CD14-positive monocyte (primary cell): ENCODE results near the gene RIMBP2. TPM values are rescaled to one million over a fixed set of nuclear protein-coding genes. Genes with fewer than 3 reads are reported as not detected.

ENCODE experiments used
- DNase-seq, 3 donors: peaks; one replicate each; pipeline ENCODE4 v3.0.0-alpha.2; 2011 to 2022
- H2AFZ ChIP-seq: 2 replicates; pipeline ENCODE4 v1.6.0; 2012; ENCODE audit warnings: mild to moderate bottlenecking, low read depth, low read length, inconsistent platforms; ENCODE audit not compliant: insufficient read depth, poor library complexity, severe bottlenecking
- H3K27ac ChIP-seq, 2 donors: 1 replicate in 1 of 2; 2 replicates in 1 of 2; pipeline ENCODE4 v1.5.1; 2012 to 2013; ENCODE audit warnings: low read length in 2 of 2, control low read depth in 1 of 2, inconsistent platforms in 1 of 2, low read depth in 1 of 2, mild to moderate bottlenecking in 1 of 2
- H3K27me3 ChIP-seq, 2 donors: one replicate each; pipeline versions ENCODE4 v1.6.0 to v1.6.1; 2011 to 2013; ENCODE audit warnings: low read length in 2 of 2; ENCODE audit not compliant: control insufficient read depth in 2 of 2, insufficient read depth in 2 of 2
- H3K36me3 ChIP-seq, 2 donors: replicated peaks in 1 of 2; 1 replicate in 1 of 2; 2 replicates in 1 of 2; pipeline versions ENCODE4 v1.5.1 to v1.6.1; 2012 to 2013; ENCODE audit warnings: low read length in 2 of 2, control low read depth in 1 of 2, inconsistent platforms in 1 of 2, mild to moderate bottlenecking in 1 of 2; ENCODE audit not compliant: insufficient read depth in 2 of 2, control insufficient read depth in 1 of 2
- H3K4me1 ChIP-seq, 2 donors: 1 replicate in 1 of 2; 2 replicates in 1 of 2; pipeline versions ENCODE4 v1.5.1 to v1.6.1; 2012 to 2013; ENCODE audit warnings: low read length in 2 of 2, control low read depth in 1 of 2, inconsistent platforms in 1 of 2, mild to moderate bottlenecking in 1 of 2, moderate library complexity in 1 of 2; ENCODE audit not compliant: insufficient read depth in 2 of 2, control insufficient read depth in 1 of 2
- H3K4me2 ChIP-seq: replicated peaks from 2 replicates; pipeline ENCODE3; 2012; ENCODE audit warnings: low read length, moderate library complexity, mild to moderate bottlenecking; ENCODE audit not compliant: poor library complexity, severe bottlenecking; ENCODE audit errors: extremely low read depth
- H3K4me3 ChIP-seq, 3 experiments: fragments of 200-600 bp in 1 of 3; sonication (generic) in 1 of 3; replicated peaks in 1 of 3; 1 replicate in 2 of 3; 2 replicates in 1 of 3; pipeline ENCODE4 v1.5.1; 2011 to 2013; ENCODE audit warnings: low read length in 3 of 3, mild to moderate bottlenecking in 3 of 3, control low read depth in 2 of 3, low read depth in 2 of 3, inconsistent platforms in 1 of 3, moderate library complexity in 1 of 3
- H3K79me2 ChIP-seq: 2 replicates; pipeline ENCODE4 v1.6.0; 2012; ENCODE audit warnings: mild to moderate bottlenecking, control low read depth, inconsistent platforms, low read length, moderate library complexity; ENCODE audit not compliant: insufficient read depth
- H3K9ac ChIP-seq: 2 replicates; pipeline ENCODE4 v1.6.0; 2017; ENCODE audit warnings: low read length, mild to moderate bottlenecking; ENCODE audit not compliant: insufficient read depth, poor library complexity, severe bottlenecking
- H3K9me3 ChIP-seq, 2 donors: replicated peaks in 1 of 2; 1 replicate in 1 of 2; 2 replicates in 1 of 2; pipeline versions ENCODE4 v1.5.1 to v1.6.1; 2012 to 2013; ENCODE audit warnings: low read length in 2 of 2, control low read depth in 1 of 2; ENCODE audit not compliant: control insufficient read depth in 1 of 2, insufficient read depth in 1 of 2
- H4K20me1 ChIP-seq: 2 replicates; pipeline ENCODE4 v1.6.0; 2012; ENCODE audit warnings: mild to moderate bottlenecking, low read length, control low read depth, moderate library complexity; ENCODE audit not compliant: insufficient read depth
- H3K27ac Mint-ChIP-seq, 7 donors: one replicate each; pipeline ENCODE4 v1.8.0; 2020; ENCODE audit warnings: mild to moderate bottlenecking in 7 of 7, mixed read lengths in 7 of 7, moderate library complexity in 6 of 7, inconsistent platforms in 2 of 7
- H3K27me3 Mint-ChIP-seq, 3 donors: one replicate each; pipeline ENCODE4 v1.8.0; 2021 to 2022; ENCODE audit warnings: low read depth in 3 of 3, mild to moderate bottlenecking in 3 of 3, mixed read lengths in 3 of 3, moderate library complexity in 3 of 3, inconsistent platforms in 1 of 3
- H3K36me3 Mint-ChIP-seq, 2 donors: one replicate each; pipeline ENCODE4 v1.8.0; 2020; ENCODE audit warnings: mixed read lengths in 2 of 2, inconsistent platforms in 1 of 2, mild to moderate bottlenecking in 1 of 2
- H3K4me1 Mint-ChIP-seq: one replicate; pipeline ENCODE4 v1.8.0; 2020; ENCODE audit warnings: mild to moderate bottlenecking, mixed read lengths
- H3K4me3 Mint-ChIP-seq, 2 donors: one replicate each; pipeline ENCODE4 v1.8.0; 2020; ENCODE audit warnings: mild to moderate bottlenecking in 2 of 2, mixed read lengths in 2 of 2, moderate library complexity in 1 of 2
- H3K9me3 Mint-ChIP-seq, 7 donors: one replicate each; pipeline ENCODE4 v1.8.0; 2020 to 2022; ENCODE audit warnings: mixed read lengths in 7 of 7, mild to moderate bottlenecking in 6 of 7, moderate library complexity in 6 of 7, inconsistent platforms in 2 of 7
- WGBS: methylation state at CpG from one replicate; pipeline ENCODE4 v1.1.5; 2013; ENCODE audit warnings: missing lambda C conversion rate; ENCODE audit not compliant: insufficient coverage; 5-methylcytosine and 5-hydroxymethylcytosine counted together
- intact Hi-C, 2 donors: fragments of 100-400 bp; cut with micrococcal nuclease; formaldehyde crosslinking; loops; one replicate each; pipeline versions ENCODE4 v1.15.0 to v1.15.1; 2023
- polyA plus RNA-seq, 3 donors: library from polyadenylated mRNA; depleted of rRNA in 1 of 3; unstranded in 2 of 3; stranded (reverse) in 1 of 3; fragments of 300-500 nt in 2 of 3; fragments of >200 nt in 1 of 3; fragmentation: Illumina TruSeq in 2 of 3; gene quantifications; 1 replicate in 2 of 3; 2 replicates in 1 of 3; pipeline ENCODE4 v1.2.3, GENCODE V29; 2012 to 2021
- TF ChIP-seq, protein P1 (sequence below): fragments of 200-600 bp; IDR thresholded peaks from one replicate; pipeline ENCODE4 v1.8.0; 2022; ENCODE audit warnings: antibody characterized with exemption, mild to moderate bottlenecking

Gene RIMBP2
- polyA plus RNA-seq, 3 donors = not detected

DNA sequence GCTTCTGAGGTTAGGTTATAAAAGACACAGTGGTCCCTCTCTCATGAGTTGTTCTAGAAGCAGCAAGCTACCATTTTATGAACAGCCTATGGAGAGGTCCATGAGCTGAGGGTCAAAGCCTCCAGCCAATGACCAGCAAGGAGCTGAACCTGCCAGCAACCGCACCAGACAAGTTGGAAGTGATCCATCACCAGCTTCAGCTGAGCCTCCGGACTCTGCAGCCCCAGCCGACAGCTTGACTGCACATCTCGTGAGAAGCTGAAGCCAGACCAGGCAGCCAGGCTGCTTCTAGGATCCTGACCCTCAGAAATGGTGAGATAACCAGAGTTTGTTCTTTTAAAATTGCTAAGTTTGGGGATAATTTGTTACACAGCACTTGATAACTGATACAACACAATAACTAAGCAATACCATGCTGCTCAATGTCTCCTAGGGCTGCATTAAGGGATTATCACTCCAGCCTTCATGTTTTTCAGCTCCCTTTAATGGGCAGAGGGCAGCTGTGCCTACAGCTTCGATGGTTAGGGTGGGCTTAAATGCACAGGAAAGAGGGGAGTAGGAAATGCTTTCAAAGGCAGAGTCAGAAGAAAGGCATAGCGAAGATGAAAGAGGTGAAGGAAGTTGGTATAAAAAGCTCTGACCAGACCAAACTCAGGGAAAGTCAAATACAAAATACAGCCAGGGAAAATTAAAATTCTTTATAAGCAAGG lies 149.5 kb downstream of the RIMBP2 start:
- no peaks in the 10 kb centered on the region for H3K36me3 ChIP-seq
- H3K79me2 ChIP-seq = no peaks in the 10 kb centered on the region
- no peak overlapping the region for H2AFZ ChIP-seq
- peaks cover 9% of the 10 kb centered on the region for H3K4me1 Mint-ChIP-seq
- no peaks in the 10 kb centered on the region for H3K4me1 ChIP-seq
- H3K4me3 ChIP-seq = no peak overlapping the region
- peaks cover 0 to 2% (median 2%) of the 10 kb centered on the region in 3 donors for H3K27me3 Mint-ChIP-seq
- no peak overlapping the region for H3K4me2 ChIP-seq
- H3K4me3 Mint-ChIP-seq = no peak overlapping the region
- TF ChIP-seq, protein P1, sequence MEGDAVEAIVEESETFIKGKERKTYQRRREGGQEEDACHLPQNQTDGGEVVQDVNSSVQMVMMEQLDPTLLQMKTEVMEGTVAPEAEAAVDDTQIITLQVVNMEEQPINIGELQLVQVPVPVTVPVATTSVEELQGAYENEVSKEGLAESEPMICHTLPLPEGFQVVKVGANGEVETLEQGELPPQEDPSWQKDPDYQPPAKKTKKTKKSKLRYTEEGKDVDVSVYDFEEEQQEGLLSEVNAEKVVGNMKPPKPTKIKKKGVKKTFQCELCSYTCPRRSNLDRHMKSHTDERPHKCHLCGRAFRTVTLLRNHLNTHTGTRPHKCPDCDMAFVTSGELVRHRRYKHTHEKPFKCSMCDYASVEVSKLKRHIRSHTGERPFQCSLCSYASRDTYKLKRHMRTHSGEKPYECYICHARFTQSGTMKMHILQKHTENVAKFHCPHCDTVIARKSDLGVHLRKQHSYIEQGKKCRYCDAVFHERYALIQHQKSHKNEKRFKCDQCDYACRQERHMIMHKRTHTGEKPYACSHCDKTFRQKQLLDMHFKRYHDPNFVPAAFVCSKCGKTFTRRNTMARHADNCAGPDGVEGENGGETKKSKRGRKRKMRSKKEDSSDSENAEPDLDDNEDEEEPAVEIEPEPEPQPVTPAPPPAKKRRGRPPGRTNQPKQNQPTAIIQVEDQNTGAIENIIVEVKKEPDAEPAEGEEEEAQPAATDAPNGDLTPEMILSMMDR = no peak
- WGBS = 81% methylated on average over 5 of the region's 6 CpGs
- intact Hi-C loops = no loop called here
- no peaks in the 10 kb centered on the region for H4K20me1 ChIP-seq
- peaks cover 3 to 18% (median 10%) of the 10 kb centered on the region in 7 donors for H3K9me3 Mint-ChIP-seq
- H3K27me3 ChIP-seq = no peaks in the 10 kb centered on the region
- no peak overlapping the region for H3K27ac Mint-ChIP-seq
- H3K27ac ChIP-seq = no peak overlapping the region
- no peak overlapping the region for H3K9ac ChIP-seq
- H3K36me3 Mint-ChIP-seq = no peaks in the 10 kb centered on the region
- peaks cover 9 to 16% of the 10 kb centered on the region in 2 donors for H3K9me3 ChIP-seq
- DNase-seq = no peak

GRCh38 chr12:130565189-130565588 lies 150.9 kb downstream of the RIMBP2 start:
- Mint-ChIP-seq H3K36me3 (no peaks in the 10 kb centered on the region), H3K4me3 (no peak overlapping the region), H3K27ac (no peak overlapping the region), H3K4me1 (peaks cover 7% of the 10 kb centered on the region), H3K27me3 (peaks cover 0 to 2% (median 0%) of the 10 kb centered on the region in 3 donors), H3K9me3 (peaks cover 3 to 15% (median 9%) of the 10 kb centered on the region in 7 donors)
- TF ChIP-seq, protein P1 = no peak
- 100% methylated on average over 1 of the region's 1 CpG for WGBS
- H3K4me1 ChIP-seq = no peaks in the 10 kb centered on the region
- intact Hi-C loops = no loop called here
- H2AFZ ChIP-seq = no peak overlapping the region
- H3K9me3 ChIP-seq = peaks cover 9 to 16% of the 10 kb centered on the region in 2 donors
- H4K20me1 ChIP-seq = no peaks in the 10 kb centered on the region
- no peak overlapping the region for H3K27ac ChIP-seq
- H3K4me3 ChIP-seq = no peak overlapping the region
- no peaks in the 10 kb centered on the region for H3K79me2 ChIP-seq
- no peak overlapping the region for H3K4me2 ChIP-seq
- no peaks in the 10 kb centered on the region for H3K27me3 ChIP-seq
- H3K9ac ChIP-seq = no peak overlapping the region
- no peak for DNase-seq
- no peaks in the 10 kb centered on the region for H3K36me3 ChIP-seq
